Effector memory CD8-positive, alpha-beta T cell (primary cell): ENCODE measurements around the gene DAAM1.

Experiments used
- ATAC-seq: fragments of 150-1000 bp; cut with Tn5 transposase; replicated peaks from 2 replicates; pipeline ENCODE4 v1.10.0; 2021; ENCODE audit warnings: mild to moderate bottlenecking, moderate library complexity
- DNase-seq, 3 experiments: peaks; one replicate each; pipeline ENCODE4 v3.0.0; 2021
- H3K27ac Mint-ChIP-seq, 2 donors: one replicate each; pipeline ENCODE4 v1.8.0; 2022; ENCODE audit warnings: mild to moderate bottlenecking in 2 of 2, mixed read lengths in 2 of 2, moderate library complexity in 2 of 2
- H3K27me3 Mint-ChIP-seq, 2 donors: one replicate each; pipeline ENCODE4 v1.8.0; 2022; ENCODE audit warnings: mixed read lengths in 2 of 2
- H3K36me3 Mint-ChIP-seq: one replicate; pipeline ENCODE4 v1.8.0; 2022; ENCODE audit warnings: mild to moderate bottlenecking, moderate library complexity, mixed read lengths; ENCODE audit not compliant: insufficient read depth
- H3K4me1 Mint-ChIP-seq, 2 donors: one replicate each; pipeline ENCODE4 v1.8.0; 2022; ENCODE audit warnings: low read depth in 2 of 2, mixed read lengths in 2 of 2
- H3K4me3 Mint-ChIP-seq, 2 donors: one replicate each; pipeline ENCODE4 v1.8.0; 2022; ENCODE audit warnings: mild to moderate bottlenecking in 2 of 2, mixed read lengths in 2 of 2, moderate library complexity in 2 of 2
- H3K9me3 Mint-ChIP-seq, 2 donors: one replicate each; pipeline ENCODE4 v1.8.0; 2022; ENCODE audit warnings: mixed read lengths in 2 of 2

Gene DAAM1

DNA sequence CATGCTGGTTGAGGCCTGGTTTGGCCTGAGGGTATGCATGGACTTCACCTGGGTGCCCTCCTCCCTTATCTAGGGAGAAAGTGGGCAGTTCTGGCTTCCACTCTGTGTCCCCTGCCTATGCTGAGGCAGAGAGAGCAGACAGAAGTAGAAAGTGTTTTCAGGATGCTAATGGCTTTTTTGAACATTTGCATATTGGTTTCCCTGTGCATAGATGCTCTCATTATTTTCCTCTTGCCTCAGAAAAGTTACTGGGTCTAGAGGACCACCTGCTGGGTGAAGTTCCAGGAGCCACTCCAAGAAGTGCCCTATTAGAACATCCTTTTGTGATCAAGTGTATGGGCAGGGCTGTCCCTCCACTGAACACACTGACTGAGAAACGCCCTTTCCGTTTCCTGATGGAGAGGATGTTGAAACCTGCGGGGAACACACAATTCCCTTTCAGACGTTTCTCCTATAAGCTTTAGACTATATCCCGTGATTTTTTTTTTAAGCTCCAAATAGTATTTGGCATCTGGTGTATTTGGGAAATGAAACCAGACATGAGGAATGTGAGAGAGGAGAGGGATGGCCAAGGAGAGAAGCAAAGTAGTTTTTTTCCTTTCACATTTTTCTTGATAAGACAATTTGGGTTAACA, 66.6 kb downstream of the DAAM1 start:
- ATAC-seq (no peak), DNase-seq (no peak)
- no peak overlapping the region for H3K4me3 Mint-ChIP-seq
- H3K4me1 Mint-ChIP-seq: peaks cover 0 to 2% of the 10 kb centered on the region in 2 donors
- H3K27me3 Mint-ChIP-seq: no peaks in the 10 kb centered on the region
- H3K9me3 Mint-ChIP-seq: no peaks in the 10 kb centered on the region
- H3K27ac Mint-ChIP-seq: no peak overlapping the region
- H3K36me3 Mint-ChIP-seq: no peaks in the 10 kb centered on the region

DNA sequence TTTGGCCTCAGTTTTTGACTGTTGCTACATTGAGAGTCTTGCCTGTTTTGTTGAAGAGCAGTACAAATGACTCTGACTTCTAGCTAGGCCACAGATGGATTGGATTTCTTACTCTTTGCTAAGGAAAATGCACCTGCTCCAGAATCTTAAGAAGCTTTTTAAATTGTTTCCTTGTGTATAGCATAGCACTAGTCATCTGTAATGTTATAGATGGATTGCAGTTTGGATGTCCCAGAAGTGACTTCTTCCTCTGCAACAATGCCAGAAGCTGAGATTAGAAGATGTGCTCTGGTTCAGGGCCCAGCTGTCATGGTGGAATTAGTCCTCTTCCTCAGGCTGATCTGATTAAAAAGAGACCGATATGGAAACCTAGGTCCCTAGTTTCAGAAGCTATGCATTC, 67.9 kb downstream of the DAAM1 start:
- Mint-ChIP-seq H3K27ac (no peak overlapping the region), H3K36me3 (no peaks in the 10 kb centered on the region), H3K4me3 (no peak overlapping the region), H3K27me3 (no peaks in the 10 kb centered on the region), H3K4me1 (peaks cover 0 to 2% of the 10 kb centered on the region in 2 donors), H3K9me3 (no peaks in the 10 kb centered on the region)
- no peak for DNase-seq
- ATAC-seq: no peak

DNA sequence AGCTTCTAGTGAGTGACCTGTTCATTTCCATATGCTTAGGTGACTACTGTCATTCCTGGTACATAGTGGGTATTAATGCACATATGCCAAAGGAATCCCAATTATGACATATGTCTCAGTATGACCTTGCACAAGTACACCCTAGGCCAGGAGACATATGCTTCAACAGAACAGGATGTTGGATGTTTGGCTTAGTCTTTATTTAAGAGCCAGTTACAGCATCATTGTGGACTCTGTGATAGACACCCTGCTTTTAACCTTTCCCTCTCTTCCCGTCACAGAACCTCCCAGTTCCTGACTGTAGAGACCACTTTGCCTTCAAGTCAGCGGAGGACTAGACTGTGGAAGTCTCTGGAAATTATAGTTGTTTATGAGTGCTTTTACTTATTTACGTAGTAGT, 72.9 kb downstream of the DAAM1 start:
- ATAC-seq (no peak), DNase-seq (no peak)
- H3K36me3 Mint-ChIP-seq: no peaks in the 10 kb centered on the region
- H3K9me3 Mint-ChIP-seq: no peaks in the 10 kb centered on the region
- peaks cover 0 to 2% of the 10 kb centered on the region in 2 donors for H3K4me1 Mint-ChIP-seq
- H3K27ac Mint-ChIP-seq: no peak overlapping the region
- H3K27me3 Mint-ChIP-seq: no peaks in the 10 kb centered on the region
- no peak overlapping the region for H3K4me3 Mint-ChIP-seq

DNA sequence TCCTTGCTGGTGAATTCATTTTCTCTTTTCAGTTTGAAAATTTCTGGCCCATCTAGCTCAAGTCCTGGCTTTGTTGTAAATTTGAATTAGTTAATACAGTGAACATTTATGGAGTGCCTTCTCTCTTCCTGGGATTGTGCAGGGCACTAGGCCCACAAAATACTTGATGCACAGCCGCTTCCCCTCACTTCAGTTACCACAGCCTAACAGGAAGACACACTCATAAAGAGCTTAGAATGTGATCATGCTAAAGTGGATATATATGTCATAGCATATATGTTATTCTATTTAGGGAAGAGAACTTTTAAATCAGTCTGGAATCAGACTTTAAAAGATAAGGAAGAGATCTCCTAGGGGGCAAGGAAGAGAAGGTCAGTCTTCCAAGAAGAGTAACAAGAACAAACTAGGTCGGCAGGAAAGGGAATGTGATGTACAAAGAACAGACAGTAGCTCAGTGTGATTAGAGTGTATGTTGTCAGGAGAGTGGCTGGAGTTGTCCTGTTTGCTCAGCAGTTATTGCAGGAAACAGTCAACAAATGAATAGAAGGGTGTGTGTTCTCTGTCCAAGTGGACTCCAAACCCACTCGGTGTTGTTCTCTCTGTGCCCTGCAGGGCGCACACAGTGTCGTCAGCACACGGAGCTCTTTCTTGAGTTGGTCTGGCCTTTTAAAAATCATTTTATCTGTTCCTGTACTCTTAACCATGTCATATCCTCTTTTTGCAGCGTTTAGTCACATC, 74.4 kb downstream of the DAAM1 start:
- Mint-ChIP-seq H3K27ac (no peak overlapping the region), H3K9me3 (no peaks in the 10 kb centered on the region), H3K4me1 (peaks cover 0 to 2% of the 10 kb centered on the region in 2 donors), H3K27me3 (no peaks in the 10 kb centered on the region), H3K36me3 (no peaks in the 10 kb centered on the region), H3K4me3 (no peak overlapping the region)
- ATAC-seq: no peak
- no peak for DNase-seq

DNA sequence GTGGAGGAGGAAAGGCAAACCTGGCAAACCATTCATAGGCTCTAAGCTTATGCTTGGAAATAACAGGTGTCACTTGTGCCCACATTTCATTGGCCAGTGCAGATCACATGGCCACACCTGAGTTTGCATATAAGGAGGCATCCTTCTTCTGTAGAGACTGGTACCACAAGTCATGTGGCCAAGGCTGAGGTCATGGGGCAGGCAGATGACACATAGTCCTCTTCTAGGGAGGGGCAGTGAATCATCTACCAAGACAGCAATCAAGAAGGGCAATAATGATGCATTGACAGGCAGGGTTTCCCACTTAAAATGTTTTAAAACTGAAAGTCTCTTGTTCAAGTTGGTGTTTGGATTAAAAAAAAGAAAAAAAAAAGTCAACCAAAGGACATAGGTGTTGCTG, 77.3 kb downstream of the DAAM1 start:
- DNase-seq: no peak
- no peak for ATAC-seq
- H3K27ac Mint-ChIP-seq: no peak overlapping the region
- no peaks in the 10 kb centered on the region for H3K9me3 Mint-ChIP-seq
- no peaks in the 10 kb centered on the region for H3K27me3 Mint-ChIP-seq
- no peaks in the 10 kb centered on the region for H3K4me1 Mint-ChIP-seq
- no peaks in the 10 kb centered on the region for H3K36me3 Mint-ChIP-seq
- H3K4me3 Mint-ChIP-seq: no peak overlapping the region

DNA sequence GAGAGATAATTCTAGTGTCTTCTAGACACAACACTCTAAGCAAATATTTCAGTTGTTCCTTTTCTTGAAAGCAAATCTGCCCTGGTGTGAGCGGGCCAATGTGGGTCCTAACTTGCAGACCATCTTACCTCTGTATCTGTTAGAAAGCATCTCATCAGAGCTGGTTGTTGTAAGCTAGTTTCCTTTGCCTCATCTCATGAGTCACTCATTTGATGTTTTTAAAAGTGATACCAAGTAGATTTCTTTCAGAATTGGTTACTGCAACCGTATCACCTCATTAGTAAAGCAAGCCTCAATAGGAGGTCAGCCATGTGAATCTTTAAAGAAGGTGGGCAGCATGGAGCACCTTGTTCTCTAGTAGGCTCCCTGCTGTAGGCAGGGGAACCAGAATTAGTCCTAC, 78.6 kb downstream of the DAAM1 start:
- no peaks in the 10 kb centered on the region for H3K9me3 Mint-ChIP-seq
- no peaks in the 10 kb centered on the region for H3K36me3 Mint-ChIP-seq
- DNase-seq (no peak), ATAC-seq (no peak)
- H3K4me3 Mint-ChIP-seq: no peak overlapping the region
- no peaks in the 10 kb centered on the region for H3K27me3 Mint-ChIP-seq
- no peaks in the 10 kb centered on the region for H3K4me1 Mint-ChIP-seq
- H3K27ac Mint-ChIP-seq: no peak overlapping the region

DNA sequence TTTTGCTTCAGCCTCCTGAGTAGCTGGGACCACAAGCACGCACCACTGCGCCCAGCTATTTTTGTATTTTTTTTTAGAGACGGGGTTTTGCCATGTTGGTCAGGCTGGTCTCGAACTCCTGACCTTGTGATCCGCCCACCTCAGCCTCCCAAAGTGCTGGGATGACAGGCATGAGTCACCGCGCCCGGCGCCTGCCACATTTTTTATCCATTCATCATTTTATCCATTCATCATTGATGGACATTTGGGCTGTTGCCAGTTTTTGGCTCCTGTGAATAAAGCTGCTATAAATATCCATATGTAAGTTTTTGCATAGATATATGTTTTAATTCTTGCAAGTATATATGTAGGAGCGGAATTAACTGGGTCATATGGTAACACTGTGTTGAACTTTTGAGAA, 79.5 kb downstream of the DAAM1 start:
- H3K9me3 Mint-ChIP-seq: no peaks in the 10 kb centered on the region
- DNase-seq (no peak), ATAC-seq (no peak)
- no peaks in the 10 kb centered on the region for H3K27me3 Mint-ChIP-seq
- no peak overlapping the region for H3K4me3 Mint-ChIP-seq
- no peak overlapping the region for H3K27ac Mint-ChIP-seq
- no peaks in the 10 kb centered on the region for H3K4me1 Mint-ChIP-seq
- H3K36me3 Mint-ChIP-seq: peaks cover under 1% of the 10 kb centered on the region

DNA sequence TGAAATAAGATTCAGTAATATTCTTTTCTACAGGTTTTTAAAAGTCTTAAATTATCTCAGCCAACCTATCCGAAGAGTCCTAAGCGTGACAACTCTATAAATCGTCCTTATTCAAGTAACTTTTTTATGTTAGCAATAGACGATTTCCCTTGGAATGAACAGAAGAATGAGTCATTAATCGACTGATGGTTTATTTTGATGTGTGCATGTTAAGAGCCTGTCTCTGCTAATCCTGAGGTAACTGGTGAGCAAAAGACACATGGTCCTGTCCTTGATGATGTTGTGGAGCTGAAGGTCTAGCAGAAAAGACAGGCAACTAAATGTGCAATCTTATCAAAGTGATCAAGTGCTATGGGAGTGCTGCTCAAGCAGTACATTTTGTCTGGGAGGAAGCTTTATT, 80.4 kb downstream of the DAAM1 start:
- H3K9me3 Mint-ChIP-seq: no peaks in the 10 kb centered on the region
- no peak for ATAC-seq
- no peaks in the 10 kb centered on the region for H3K27me3 Mint-ChIP-seq
- no peak overlapping the region for H3K27ac Mint-ChIP-seq
- H3K4me3 Mint-ChIP-seq: no peak overlapping the region
- peaks cover 3% of the 10 kb centered on the region for H3K36me3 Mint-ChIP-seq
- no peaks in the 10 kb centered on the region for H3K4me1 Mint-ChIP-seq
- no peak for DNase-seq

DNA sequence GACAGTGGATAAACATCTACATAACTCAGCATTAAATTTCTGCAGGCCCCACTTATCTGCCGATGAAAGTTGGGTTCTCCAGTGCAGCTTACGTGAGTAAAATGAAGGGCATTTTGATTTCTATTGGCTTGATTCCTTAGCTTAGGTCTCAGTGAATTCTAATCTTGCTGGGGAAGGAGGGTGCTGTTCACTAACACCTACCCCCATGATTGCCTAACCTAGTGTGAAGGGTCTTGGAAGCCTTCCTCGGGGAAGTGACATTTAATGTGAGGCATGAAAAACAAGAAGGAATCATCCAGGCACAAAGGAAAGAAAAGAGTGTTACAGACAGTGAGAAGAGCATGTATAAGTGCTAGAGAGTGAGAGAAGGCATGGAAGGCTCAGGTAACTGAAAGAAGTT, 81.0 kb downstream of the DAAM1 start:
- Mint-ChIP-seq H3K27ac (no peak overlapping the region), H3K9me3 (no peaks in the 10 kb centered on the region), H3K36me3 (peaks cover 3% of the 10 kb centered on the region), H3K27me3 (no peaks in the 10 kb centered on the region), H3K4me1 (peaks cover 0 to 1% of the 10 kb centered on the region in 2 donors), H3K4me3 (no peak overlapping the region)
- ATAC-seq (no peak), DNase-seq (no peak)

DNA sequence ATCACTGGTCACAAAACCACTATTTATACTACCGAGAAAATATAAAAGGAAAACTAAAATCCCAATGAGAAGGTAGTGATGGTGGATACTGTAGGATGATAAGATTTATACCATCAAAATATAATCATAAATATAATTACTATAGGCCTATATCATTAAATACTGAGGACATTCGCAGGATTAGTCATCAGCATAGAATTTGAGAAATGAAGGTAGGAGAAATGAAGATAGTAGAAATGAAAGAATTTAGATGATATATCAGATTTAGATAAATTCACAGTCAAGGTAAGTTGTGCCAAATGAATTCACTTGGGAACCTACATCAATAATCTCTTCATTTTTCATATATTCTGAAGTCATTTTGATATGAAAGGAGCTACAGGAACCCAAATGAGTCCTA, 82.8 kb downstream of the DAAM1 start:
- no peak overlapping the region for H3K27ac Mint-ChIP-seq
- H3K27me3 Mint-ChIP-seq: no peaks in the 10 kb centered on the region
- ATAC-seq (no peak), DNase-seq (no peak)
- H3K4me3 Mint-ChIP-seq: no peak overlapping the region
- peaks cover 3% of the 10 kb centered on the region for H3K36me3 Mint-ChIP-seq
- H3K9me3 Mint-ChIP-seq: no peaks in the 10 kb centered on the region
- peaks cover 9 to 18% of the 10 kb centered on the region in 2 donors for H3K4me1 Mint-ChIP-seq

DNA sequence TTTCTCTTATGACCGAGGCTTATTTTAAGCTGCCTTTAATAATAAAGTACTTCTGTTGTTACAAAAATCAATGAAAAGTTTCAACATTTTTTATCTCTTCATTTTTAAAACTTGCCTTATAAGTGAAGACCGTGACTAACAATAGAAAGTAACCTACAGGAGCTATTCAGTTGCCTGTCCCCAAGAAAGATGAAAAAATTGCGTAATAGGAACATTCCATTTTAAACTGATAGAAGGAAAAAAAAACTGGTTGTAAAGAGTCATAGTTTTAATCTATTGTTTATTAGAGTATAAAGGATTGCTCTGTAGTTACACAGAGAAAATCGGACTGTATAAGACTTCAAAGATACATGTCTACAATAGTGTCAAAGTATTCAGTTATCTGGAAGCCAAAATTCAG, 83.3 kb downstream of the DAAM1 start:
- Mint-ChIP-seq H3K4me3 (no peak overlapping the region), H3K27ac (no peak overlapping the region), H3K9me3 (no peaks in the 10 kb centered on the region), H3K27me3 (no peaks in the 10 kb centered on the region), H3K4me1 (peaks cover 10 to 19% of the 10 kb centered on the region in 2 donors), H3K36me3 (peaks cover 3% of the 10 kb centered on the region)
- DNase-seq (no peak), ATAC-seq (no peak)

DNA sequence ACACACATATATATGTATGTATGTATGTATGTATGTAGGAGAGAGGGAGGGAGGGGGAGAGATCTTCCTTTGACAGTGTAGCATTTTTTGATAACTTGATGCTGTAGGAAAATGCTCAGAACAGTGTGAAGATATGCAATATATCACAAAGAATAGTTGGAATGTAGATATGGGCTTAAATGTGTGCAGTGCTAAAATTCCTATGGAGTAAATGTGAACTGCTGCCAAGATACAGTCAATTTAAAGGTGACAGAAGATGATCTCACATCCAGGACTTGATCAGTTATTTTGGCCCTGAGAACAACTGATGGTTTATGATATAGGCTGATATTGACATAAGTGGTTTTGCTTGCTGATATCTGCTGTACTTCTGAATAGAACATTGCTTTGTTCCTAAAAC, 84.2 kb downstream of the DAAM1 start:
- Mint-ChIP-seq H3K36me3 (peaks cover 3% of the 10 kb centered on the region), H3K9me3 (no peaks in the 10 kb centered on the region), H3K27ac (no peak overlapping the region), H3K4me3 (no peak overlapping the region), H3K27me3 (no peaks in the 10 kb centered on the region), H3K4me1 (peaks cover 10 to 19% of the 10 kb centered on the region in 2 donors)
- DNase-seq (no peak), ATAC-seq (no peak)

DNA sequence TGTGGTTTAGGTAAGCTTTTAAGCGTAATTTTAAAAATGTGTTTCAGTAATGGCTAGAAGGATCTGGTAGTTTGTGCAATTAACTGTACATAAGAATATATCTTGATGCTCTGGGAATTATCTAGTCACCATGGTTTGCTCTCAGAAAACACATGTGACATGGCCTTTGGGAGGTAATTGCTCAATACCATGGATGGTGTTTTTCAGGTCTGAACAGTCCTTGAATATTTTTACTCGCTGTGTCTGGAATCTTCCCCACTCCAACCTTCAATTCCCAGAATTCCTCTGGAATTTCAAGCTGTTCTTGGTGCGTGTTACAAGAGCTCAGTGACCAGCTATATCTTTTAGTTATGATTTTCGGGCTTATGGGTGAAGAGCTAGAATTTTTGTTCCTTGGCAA, 85.3 kb downstream of the DAAM1 start:
- no peaks in the 10 kb centered on the region for H3K27me3 Mint-ChIP-seq
- no peaks in the 10 kb centered on the region for H3K9me3 Mint-ChIP-seq
- no peak overlapping the region for H3K4me3 Mint-ChIP-seq
- H3K4me1 Mint-ChIP-seq: peaks cover 10 to 19% of the 10 kb centered on the region in 2 donors
- no peak for ATAC-seq
- no peak overlapping the region for H3K27ac Mint-ChIP-seq
- DNase-seq: no peak
- peaks cover 3% of the 10 kb centered on the region for H3K36me3 Mint-ChIP-seq

DNA sequence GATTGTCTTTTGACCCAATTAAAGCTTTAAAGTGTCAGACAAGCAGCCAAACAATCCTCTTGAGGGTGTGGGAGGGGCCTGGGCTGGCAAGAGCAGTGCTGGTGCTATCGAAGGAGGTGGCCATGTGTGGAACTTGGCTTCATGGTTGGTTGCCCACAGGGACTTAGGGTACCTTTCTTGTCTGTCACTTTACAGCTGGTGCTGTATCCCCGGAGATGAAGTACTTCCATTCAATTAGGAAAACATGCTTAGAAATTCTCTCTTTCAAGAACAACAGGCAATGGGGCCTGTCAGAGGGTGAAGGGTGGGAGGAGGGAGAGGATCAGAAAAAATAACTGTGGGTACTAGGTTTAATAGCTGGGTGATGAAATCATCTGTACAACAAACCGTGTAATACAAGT, 86.5 kb downstream of the DAAM1 start:
- Mint-ChIP-seq H3K9me3 (no peaks in the 10 kb centered on the region), H3K4me1 (peaks cover 10 to 19% of the 10 kb centered on the region in 2 donors), H3K4me3 (peak overlapping the region in 1 of 2 donors; percentile 33), H3K27me3 (no peaks in the 10 kb centered on the region), H3K27ac (peak overlapping the region; percentile 26 to 73), H3K36me3 (peaks cover 3% of the 10 kb centered on the region)
- peak in 1 of 3 experiments; percentile 6 for DNase-seq
- peak; percentile 73 for ATAC-seq
